ENCODE measurements around the gene WIPF1.
"Not testable (repeated sequence)": the region's sequence is repeated elsewhere in the genome, so short reads cannot be mapped to it uniquely, and the experiment has no call there.

Gene WIPF1

DNA sequence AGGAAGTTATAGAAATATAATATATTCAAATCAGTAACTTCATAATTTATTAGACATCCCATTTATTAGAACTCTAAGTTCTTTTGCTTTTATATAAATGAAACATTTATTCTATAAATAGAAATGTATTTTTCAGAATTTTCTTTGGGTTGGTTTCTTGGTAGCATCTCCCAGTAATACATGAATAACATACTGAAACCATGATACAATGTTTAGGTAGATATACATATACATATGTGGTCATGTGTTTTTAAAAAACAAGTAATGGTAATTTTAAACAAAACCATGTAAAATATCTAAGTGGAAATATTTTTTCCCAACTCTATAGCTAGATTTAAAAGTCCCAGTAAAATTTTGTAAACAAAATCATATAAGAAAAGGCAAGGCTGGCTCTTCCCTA, 36.9 kb downstream of the WIPF1 start:
- no peaks in the 10 kb centered on the region for H3K9me3 Mint-ChIP-seq
- H3K27me3 Mint-ChIP-seq = no peaks in the 10 kb centered on the region
- peaks cover 31% of the 10 kb centered on the region for H3K4me1 Mint-ChIP-seq (ENCODE audit: low read depth)
- H3K4me3 Mint-ChIP-seq = no peak overlapping the region
- H3K36me3 Mint-ChIP-seq (ENCODE audit: low read depth) = peaks cover 49% of the 10 kb centered on the region
- H3K27ac Mint-ChIP-seq = peak overlapping the region; percentile 80

DNA sequence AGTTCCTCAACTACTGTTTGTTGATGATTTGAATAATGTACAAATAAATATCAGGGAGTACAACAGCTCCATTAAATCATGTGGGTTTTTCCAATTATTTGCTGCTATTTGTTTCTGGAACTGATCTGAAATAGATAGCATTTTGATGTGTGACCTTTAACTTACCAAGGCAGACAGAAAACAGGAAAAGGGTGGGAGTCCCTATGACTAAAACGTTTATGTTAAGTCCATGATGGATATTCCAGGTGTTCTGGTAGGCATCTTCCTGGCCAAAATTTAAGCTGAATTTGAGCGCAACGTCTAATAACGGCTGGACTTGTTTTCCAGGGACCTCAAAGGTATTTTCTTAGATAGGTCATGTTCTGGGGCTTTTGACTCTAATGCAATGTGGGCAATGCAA, 41.6 kb downstream of the WIPF1 start:
- H3K9me3 Mint-ChIP-seq = no peaks in the 10 kb centered on the region
- H3K36me3 Mint-ChIP-seq (ENCODE audit: low read depth) = peaks cover 21% of the 10 kb centered on the region
- H3K4me1 Mint-ChIP-seq (ENCODE audit: low read depth) = peaks cover 52% of the 10 kb centered on the region
- H3K4me3 Mint-ChIP-seq = no peak overlapping the region
- H3K27ac Mint-ChIP-seq = peak overlapping the region; percentile 70
- no peaks in the 10 kb centered on the region for H3K27me3 Mint-ChIP-seq

DNA sequence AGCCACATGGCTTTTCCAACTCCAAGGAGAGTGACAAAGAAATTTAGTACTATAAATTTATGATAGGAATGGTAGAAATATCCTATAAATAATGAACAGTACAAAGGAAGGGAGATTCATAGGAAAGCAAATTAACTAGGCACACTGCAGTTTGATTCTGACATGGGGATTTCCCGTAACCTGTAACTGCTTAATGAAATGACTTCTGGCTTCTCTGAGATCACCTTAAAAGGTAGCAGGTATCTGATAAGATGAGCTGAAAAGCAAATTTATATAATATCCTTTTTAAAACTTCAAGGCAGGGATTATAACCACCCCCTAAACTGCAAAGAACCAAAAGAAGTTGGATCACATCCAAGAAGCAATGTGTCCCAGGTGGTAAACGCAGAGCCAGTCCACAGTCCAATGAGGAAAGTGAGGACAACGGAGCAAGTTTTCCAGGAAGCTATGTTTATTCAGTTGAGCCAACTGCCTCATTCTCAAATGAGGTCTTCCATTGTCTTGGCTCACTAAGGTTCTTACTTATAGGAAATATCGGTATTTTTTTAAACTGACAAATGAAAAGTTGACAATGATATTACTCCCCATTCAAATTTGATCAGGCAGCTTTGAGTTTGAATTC, 43.0 kb downstream of the WIPF1 start:
- no peak overlapping the region for H3K4me3 Mint-ChIP-seq
- no peaks in the 10 kb centered on the region for H3K9me3 Mint-ChIP-seq
- H3K36me3 Mint-ChIP-seq (ENCODE audit: low read depth) = peaks cover 10% of the 10 kb centered on the region

DNA sequence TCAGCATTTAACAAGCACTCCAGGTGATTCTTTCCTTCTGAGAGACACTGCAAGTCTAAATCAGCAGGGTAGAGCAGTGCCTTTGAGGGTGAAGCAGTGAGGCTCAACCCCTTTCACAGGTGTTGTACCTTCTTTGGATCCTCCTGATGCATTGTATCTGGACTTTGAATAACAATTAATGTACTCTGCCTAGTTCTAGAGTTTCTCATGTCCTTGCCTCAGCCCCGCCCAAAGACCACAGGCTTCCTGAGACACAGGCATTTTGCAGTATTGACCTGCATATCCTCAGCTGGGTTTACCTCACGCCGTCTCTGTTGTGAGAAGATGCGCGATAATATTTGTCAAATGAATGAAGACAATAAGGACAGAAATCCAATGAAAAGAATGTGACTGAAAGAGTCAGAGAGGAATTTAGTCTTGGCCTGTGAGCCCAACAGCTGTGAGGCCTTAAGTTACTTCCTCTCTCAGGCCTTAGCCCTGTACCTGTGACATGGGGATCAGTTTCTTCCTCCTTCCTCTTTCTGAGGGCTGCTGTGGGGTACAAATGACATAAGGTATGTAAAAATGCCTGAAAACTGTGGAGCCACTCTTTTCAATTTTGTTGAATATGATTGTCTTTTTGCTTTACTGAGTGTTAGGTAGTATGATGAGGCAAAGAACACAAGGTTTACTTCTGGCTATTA, 43.7 kb downstream of the WIPF1 start:
- H3K4me1 Mint-ChIP-seq (ENCODE audit: low read depth) = peaks cover 40% of the 10 kb centered on the region
- H3K27ac Mint-ChIP-seq = peak overlapping the region; percentile 82
- no peaks in the 10 kb centered on the region for H3K27me3 Mint-ChIP-seq
- peak overlapping the region; percentile 22 for H3K4me3 Mint-ChIP-seq
- peaks cover 3% of the 10 kb centered on the region for H3K36me3 Mint-ChIP-seq (ENCODE audit: low read depth)
- no peaks in the 10 kb centered on the region for H3K9me3 Mint-ChIP-seq

More for the DNA sequence above, 43.0 kb downstream of the WIPF1 start:
- peaks cover 40% of the 10 kb centered on the region for H3K4me1 Mint-ChIP-seq (ENCODE audit: low read depth)
- H3K27me3 Mint-ChIP-seq = no peaks in the 10 kb centered on the region
- H3K27ac Mint-ChIP-seq = peak overlapping the region; percentile 82

DNA sequence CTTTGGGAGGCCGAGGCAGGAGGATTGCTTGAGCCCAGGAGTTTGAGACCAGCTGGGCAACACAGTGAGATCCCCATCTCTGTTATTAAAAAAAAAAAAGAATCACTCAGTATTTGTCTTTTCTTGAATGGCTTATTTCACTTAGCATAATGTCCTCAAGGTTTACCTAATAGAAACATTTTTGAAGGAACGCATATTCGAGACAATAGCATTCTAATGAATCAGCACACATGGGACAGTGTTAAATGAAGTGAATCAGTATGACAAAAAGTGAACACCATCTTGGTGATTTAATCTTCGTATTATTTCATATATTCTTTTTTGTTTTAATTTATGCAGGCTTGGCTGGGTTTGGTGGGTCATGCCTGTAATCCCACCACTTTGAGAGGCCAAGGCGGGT, 44.7 kb downstream of the WIPF1 start:
- H3K27ac Mint-ChIP-seq = no peak overlapping the region
- peaks cover 40% of the 10 kb centered on the region for H3K4me1 Mint-ChIP-seq (ENCODE audit: low read depth)
- no peak overlapping the region for H3K4me3 Mint-ChIP-seq

DNA sequence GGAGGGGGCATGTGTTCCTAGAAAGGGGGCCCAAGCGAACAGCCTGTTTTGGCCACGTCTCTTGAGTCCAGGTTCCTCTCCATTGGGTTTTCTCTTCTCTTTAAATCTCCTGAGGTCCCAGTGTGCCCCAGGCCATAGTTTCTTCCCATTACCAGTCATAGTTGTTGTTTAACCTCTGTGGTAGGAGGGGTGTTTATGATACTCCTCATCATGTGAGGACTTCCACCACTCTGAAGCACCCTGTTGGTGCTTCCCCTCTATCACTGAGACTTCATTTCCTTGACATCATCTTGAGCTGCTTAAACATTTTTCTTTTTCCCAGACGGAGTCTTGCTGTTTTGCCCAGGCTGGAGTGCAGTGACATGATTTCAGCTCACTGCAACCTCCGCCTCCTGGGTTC, 45.9 kb downstream of the WIPF1 start:
- H3K36me3 Mint-ChIP-seq (ENCODE audit: low read depth) = peaks cover 3% of the 10 kb centered on the region
- no peaks in the 10 kb centered on the region for H3K9me3 Mint-ChIP-seq
- H3K27me3 Mint-ChIP-seq = no peaks in the 10 kb centered on the region
- peaks cover 43% of the 10 kb centered on the region for H3K4me1 Mint-ChIP-seq (ENCODE audit: low read depth)
- no peak overlapping the region for H3K27ac Mint-ChIP-seq
- H3K4me3 Mint-ChIP-seq = no peak overlapping the region

More for the DNA sequence above, 44.7 kb downstream of the WIPF1 start:
- H3K27me3 Mint-ChIP-seq = no peaks in the 10 kb centered on the region
- peaks cover 3% of the 10 kb centered on the region for H3K36me3 Mint-ChIP-seq (ENCODE audit: low read depth)
- no peaks in the 10 kb centered on the region for H3K9me3 Mint-ChIP-seq

DNA sequence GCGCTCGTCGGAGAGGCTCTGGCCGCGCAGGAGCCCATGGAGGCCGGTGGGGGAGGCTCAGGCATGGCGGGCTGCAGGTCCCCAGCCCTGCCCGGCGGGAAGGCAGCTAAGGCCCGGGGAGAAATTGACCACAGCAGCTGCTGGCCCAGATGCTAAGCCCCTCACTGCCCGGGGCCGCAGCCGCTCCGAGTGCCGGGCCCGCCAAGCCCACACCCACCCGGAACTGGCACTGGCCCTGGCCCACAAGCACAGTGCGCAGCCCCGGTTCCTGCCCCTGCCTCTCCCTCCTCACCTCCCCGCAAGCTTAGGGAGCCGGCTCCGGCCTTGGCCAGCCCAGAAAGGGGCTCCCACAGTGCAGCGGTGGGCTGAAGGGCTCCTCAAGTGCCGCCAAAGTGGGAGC, 49.0 kb downstream of the WIPF1 start:
- H3K4me1 Mint-ChIP-seq (ENCODE audit: low read depth) = peaks cover 36% of the 10 kb centered on the region
- H3K27ac Mint-ChIP-seq; H3K4me3 Mint-ChIP-seq; H3K27me3 Mint-ChIP-seq; H3K36me3 Mint-ChIP-seq (ENCODE audit: low read depth); H3K9me3 Mint-ChIP-seq: not testable (repeated sequence)

DNA sequence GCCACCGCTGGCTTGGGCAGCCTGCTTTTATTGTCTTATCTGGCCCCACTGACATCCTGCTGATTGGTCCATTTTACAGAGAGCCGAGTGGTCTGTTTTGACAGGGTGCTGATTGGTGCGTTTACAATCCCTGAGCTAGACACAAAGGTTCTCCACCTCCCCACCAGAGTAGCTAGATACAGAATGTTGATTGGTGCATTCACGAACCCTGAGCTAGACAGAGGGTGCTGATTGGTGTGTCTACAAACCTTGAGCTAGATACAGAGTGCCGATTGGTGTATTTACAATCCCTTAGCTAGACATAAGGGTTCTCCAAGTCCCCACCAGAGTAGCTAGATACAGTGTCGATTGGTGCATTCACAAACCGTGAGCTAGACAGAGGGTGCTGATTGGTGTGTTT, 49.6 kb downstream of the WIPF1 start:
- not testable (repeated sequence) for H3K36me3 Mint-ChIP-seq (ENCODE audit: low read depth); H3K27ac Mint-ChIP-seq
- H3K4me1 Mint-ChIP-seq (ENCODE audit: low read depth) = peaks cover 35% of the 10 kb centered on the region

DNA sequence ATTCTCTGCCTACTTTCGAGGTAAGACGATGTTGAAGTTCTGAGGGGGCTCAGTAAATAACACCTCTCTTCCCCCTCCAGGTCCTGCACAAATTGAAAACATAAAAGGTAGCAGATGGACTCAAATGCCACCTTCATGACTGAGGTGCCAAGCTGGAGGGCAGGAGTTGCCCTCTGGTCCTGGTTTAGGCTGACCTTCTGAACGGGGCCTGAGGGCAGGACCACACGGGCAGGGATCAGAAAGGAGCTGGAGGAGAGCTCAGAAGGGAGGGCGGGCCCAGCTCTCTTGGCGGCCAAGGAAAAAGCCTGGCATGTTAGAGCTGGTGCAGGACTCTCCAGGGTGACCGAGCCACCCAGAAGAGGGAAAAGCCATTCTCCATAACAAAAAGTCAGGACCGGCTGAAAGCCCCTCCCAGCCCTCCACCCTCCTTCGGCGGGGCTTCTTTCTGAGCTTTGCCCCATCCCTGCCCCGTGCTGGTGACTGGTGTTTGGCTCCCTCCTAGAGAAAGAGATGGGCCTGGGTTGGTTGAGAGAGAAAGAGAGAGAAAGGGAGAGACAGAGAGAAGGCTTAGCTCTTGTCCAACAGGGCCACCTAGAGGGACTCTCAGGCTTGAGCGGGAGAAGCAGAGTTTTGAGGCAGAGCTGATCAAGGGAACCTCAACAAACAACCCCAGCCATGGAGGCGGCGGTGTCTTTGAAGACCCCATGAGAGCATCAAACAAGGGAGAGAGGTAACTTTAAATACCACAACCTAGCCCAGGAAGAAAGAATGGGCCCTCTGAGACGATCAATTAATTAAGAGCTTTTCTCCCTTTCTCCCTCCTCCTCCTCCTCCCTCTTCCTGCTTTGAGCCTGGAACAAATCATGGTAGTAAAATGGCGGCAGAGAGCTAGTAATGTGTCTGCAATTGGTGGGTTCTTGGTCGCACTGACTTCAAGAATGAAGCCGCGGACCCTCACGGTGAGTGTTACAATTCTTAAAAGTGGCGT, 50.8 kb downstream of the WIPF1 start:
- H3K27ac Mint-ChIP-seq = peak overlapping the region; percentile 34
- H3K4me1 Mint-ChIP-seq (ENCODE audit: low read depth) = peaks cover 23% of the 10 kb centered on the region
- H3K4me3 Mint-ChIP-seq = no peak overlapping the region
- H3K9me3 Mint-ChIP-seq = no peaks in the 10 kb centered on the region
- H3K36me3 Mint-ChIP-seq (ENCODE audit: low read depth) = no peaks in the 10 kb centered on the region
- H3K27me3 Mint-ChIP-seq = no peaks in the 10 kb centered on the region

More for the DNA sequence above, 49.6 kb downstream of the WIPF1 start:
- H3K4me3 Mint-ChIP-seq, H3K9me3 Mint-ChIP-seq, H3K27me3 Mint-ChIP-seq: not testable (repeated sequence)

DNA sequence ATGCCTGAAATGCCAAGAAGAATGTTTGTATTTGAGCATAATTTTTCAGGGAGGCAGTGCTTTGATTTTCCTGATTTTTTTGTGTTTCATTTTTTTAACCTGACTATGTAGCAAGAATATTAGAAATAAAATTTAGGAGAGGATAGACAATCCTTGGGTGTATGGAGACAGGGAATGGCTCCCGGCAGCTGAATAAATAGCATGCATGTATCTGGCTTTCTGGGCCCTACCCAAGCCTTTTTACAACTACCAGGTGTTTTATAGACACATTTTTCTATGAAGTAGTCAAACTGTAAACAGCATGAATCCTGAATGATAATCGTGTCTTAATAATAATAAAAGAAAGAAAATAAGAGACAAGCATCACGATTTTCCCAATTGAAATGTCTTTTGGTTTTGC, 52.4 kb downstream of the WIPF1 start:
- Mint-ChIP-seq H3K4me1 (ENCODE audit: low read depth) (peaks cover 20% of the 10 kb centered on the region), H3K9me3 (no peaks in the 10 kb centered on the region), H3K36me3 (ENCODE audit: low read depth) (no peaks in the 10 kb centered on the region), H3K4me3 (no peak overlapping the region), H3K27me3 (no peaks in the 10 kb centered on the region), H3K27ac (no peak overlapping the region)

DNA sequence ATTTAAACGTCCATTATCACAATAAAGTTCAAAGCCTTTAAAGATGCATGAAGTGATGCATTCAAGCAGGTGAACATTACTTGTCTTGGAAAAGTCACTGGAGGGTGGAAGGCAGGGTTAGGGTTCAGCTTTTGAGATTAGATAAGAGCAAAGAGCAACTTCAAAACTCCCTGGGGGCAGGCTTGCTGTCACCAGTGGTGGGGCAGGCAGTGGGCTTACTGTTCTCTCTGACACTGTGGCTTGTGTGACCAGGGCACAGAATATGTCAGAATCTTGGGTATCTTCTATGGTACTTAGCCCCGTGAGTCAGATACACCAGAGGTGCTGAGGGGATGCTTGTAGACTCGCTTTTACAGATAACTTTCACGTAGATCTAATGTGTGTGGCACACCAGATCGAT, 52.8 kb downstream of the WIPF1 start:
- no peak overlapping the region for H3K27ac Mint-ChIP-seq
- H3K9me3 Mint-ChIP-seq = no peaks in the 10 kb centered on the region
- no peak overlapping the region for H3K4me3 Mint-ChIP-seq
- H3K27me3 Mint-ChIP-seq = no peaks in the 10 kb centered on the region
- H3K36me3 Mint-ChIP-seq (ENCODE audit: low read depth) = no peaks in the 10 kb centered on the region
- H3K4me1 Mint-ChIP-seq (ENCODE audit: low read depth) = peaks cover 20% of the 10 kb centered on the region

DNA sequence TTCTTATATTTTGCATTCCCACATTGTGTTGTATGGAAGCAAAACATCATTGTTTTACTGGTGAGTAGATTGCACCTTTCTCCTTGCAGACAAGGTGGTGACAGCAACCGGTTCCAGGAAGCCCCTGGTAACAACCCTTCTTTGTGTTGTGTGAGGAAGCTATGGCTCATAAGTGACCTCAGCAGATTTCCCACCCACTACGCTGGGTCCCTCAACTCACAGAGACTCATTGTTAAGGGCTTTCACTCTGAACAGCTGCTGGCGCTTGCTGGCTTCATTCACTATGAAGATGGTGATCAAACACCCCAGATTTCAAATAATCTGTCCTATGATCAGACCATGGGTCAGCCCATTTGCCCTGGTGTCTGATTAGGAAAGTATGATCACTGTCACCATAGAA, 53.4 kb downstream of the WIPF1 start:
- H3K9me3 Mint-ChIP-seq = no peaks in the 10 kb centered on the region
- no peaks in the 10 kb centered on the region for H3K36me3 Mint-ChIP-seq (ENCODE audit: low read depth)
- H3K27ac Mint-ChIP-seq = no peak overlapping the region
- H3K27me3 Mint-ChIP-seq = no peaks in the 10 kb centered on the region
- peaks cover 20% of the 10 kb centered on the region for H3K4me1 Mint-ChIP-seq (ENCODE audit: low read depth)
- no peak overlapping the region for H3K4me3 Mint-ChIP-seq

DNA sequence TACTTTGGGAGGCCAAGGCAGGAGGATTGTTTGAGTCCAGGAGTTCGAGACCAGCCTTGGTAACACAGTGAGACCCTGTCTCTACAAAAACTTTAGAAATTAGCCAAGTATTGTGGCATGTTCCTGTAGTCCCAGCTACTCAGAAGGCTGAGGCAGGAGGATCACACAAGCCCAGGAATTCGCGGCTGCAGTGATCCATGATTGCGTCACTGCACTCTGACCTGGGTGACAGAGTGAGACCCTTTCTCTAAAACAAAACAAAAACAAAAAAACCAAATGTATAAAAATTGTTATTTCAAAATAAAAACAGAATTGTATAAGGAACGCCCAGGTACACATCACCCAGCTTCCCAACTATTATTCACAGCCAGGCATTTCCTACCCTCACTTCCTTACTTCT, 56.7 kb downstream of the WIPF1 start:
- peaks cover 12% of the 10 kb centered on the region for H3K4me1 Mint-ChIP-seq (ENCODE audit: low read depth)
- H3K36me3 Mint-ChIP-seq (ENCODE audit: low read depth) = no peaks in the 10 kb centered on the region
- H3K27me3 Mint-ChIP-seq = no peaks in the 10 kb centered on the region
- H3K9me3 Mint-ChIP-seq = no peaks in the 10 kb centered on the region
- no peak overlapping the region for H3K4me3 Mint-ChIP-seq
- no peak overlapping the region for H3K27ac Mint-ChIP-seq

DNA sequence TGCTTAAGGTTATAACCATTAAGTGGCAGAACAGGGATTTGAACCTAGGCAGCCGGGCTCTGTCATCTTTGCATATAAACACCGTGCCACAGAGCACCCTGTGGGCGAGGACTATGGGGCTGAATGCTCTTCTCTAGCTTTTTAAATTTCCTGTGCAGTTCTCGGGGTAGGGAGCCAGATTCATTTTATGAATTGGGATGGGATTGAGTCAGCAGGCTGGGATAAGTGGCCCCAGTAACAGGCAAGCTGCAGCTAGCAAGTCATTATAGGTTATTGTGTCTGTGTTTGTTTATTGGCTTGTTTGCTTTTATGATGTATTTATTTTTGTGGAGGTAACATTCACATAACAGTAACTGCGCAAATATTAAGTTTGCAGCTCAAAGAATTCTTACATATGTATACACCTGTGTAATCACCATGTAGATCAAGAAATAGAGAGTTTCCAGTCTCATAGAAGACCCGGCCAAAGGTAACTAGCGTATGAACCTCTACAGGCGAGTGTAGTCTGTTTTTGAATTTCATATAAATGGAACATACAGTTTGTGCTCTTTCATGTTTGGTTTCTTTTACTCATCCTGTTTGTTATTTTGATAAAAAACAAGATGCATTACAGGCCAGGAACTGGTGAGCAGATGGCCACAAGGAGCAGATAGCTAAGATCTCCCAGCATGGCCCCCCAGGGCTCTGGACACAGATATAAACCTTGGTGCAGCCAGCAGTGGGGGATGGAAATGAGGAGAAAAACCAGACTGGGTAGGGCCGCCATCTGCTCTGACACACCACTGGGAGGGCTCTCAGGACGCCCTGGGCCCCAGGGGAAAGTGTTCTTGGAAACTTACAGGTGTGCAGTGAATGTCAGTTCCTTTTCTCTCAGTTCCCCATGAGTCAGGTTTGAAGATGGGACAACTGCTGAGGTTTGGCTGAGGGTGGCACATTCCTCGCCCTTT, 61.6 kb downstream of the WIPF1 start:
- no peaks in the 10 kb centered on the region for H3K4me1 Mint-ChIP-seq (ENCODE audit: low read depth)
- no peaks in the 10 kb centered on the region for H3K36me3 Mint-ChIP-seq (ENCODE audit: low read depth)
- H3K27me3 Mint-ChIP-seq = no peaks in the 10 kb centered on the region
- H3K27ac Mint-ChIP-seq = no peak overlapping the region
- H3K9me3 Mint-ChIP-seq = no peaks in the 10 kb centered on the region
- H3K4me3 Mint-ChIP-seq = no peak overlapping the region
